Ureter (tissue), 1 donor: ENCODE data around the gene CALML4. TPM values are rescaled to one million over a fixed set of nuclear protein-coding genes. Genes with fewer than 3 reads are reported as not detected.

Experiments used
- DNase-seq: peaks from one replicate; pipeline ENCODE4 v3.0.0-alpha.2; 2020; ENCODE audit warnings: low spot score
- total RNA-seq: library from RNA; stranded (reverse); gene quantifications from one replicate; pipeline ENCODE4 v1.2.4, GENCODE V29; 2023
- donor health status: DM: yes; HTN: yes; CAD: no.

CALML4 gene
- total RNA-seq, 1 donor from 2014 or later: 6.3 TPM

GRCh38 chr15:68143785-68144184 is 61.3 kb downstream of the CALML4 start:
- no peak for DNase-seq

- DNase-seq: no peak
Measured at GRCh38 chr15:68143129-68143528, 62.0 kb downstream of the CALML4 start.

Other genes starting within 250 kb of the CALML4 start
- 72.5 TPM for gene PIAS1, start 151.0 kb downstream of the CALML4 start, total RNA-seq
- 45.3 TPM for gene CLN6, start 24.4 kb upstream of the CALML4 start, total RNA-seq
- gene FEM1B, start 72.4 kb upstream of the CALML4 start, total RNA-seq: 91.5 TPM
- gene ITGA11, start 226.8 kb upstream of the CALML4 start, total RNA-seq: 22.8 TPM